Sigmoid colon (tissue), 7 donors: ENCODE data around the gene DAPL1. TPM values are rescaled to one million over a fixed set of nuclear protein-coding genes. Genes with fewer than 3 reads are reported as not detected.
A peak's percentile ranks its signal among the peaks of the same experiment; 100 is the strongest.

ENCODE experiments used
- DNase-seq: peaks from one replicate; pipeline ENCODE4 v3.0.0-alpha.2; 2019
- H3K27ac ChIP-seq, 4 donors: fragments of 200-600 bp; sonication (generic); one replicate each; pipeline ENCODE4 v1.5.1; 2016 to 2019; ENCODE audit warnings: mild to moderate bottlenecking in 1 of 4
- H3K27me3 ChIP-seq, 3 donors: fragments of 200-600 bp; sonication (generic); one replicate each; pipeline ENCODE4 v1.5.1; 2019; ENCODE audit warnings: mild to moderate bottlenecking in 1 of 3
- H3K36me3 ChIP-seq, 4 donors: fragments of 200-600 bp; sonication (generic); one replicate each; pipeline ENCODE4 v1.5.1; 2016 to 2019
- H3K4me1 ChIP-seq, 4 donors: fragments of 200-600 bp; sonication (generic); one replicate each; pipeline ENCODE4 v1.5.1; 2017 to 2019
- H3K4me3 ChIP-seq, 4 donors: fragments of 200-600 bp; sonication (generic); one replicate each; pipeline ENCODE4 v1.5.1; 2017 to 2019; ENCODE audit warnings: mild to moderate bottlenecking in 2 of 4, moderate library complexity in 1 of 4
- H3K9me3 ChIP-seq, 4 donors: fragments of 200-600 bp in 3 of 4; sonication (generic) in 3 of 4; one replicate each; pipeline versions ENCODE4 v1.5.1 to v1.6.1; 2013 to 2019
- EP300 ChIP-seq, 4 donors: sonication (generic); formaldehyde crosslinking; IDR thresholded peaks; one replicate each; pipeline ENCODE4 v1.6.1; 2017; ENCODE audit warnings: antibody characterized with exemption in 4 of 4
- POLR2A ChIP-seq, 2 donors: fragments of 450-650 bp; IDR thresholded peaks; one replicate each; pipeline ENCODE4 v1.6.1; 2016; ENCODE audit warnings: antibody characterized with exemption in 2 of 2, mild to moderate bottlenecking in 2 of 2, moderate library complexity in 2 of 2
- POLR2AphosphoS5 ChIP-seq, 4 donors: sonication (generic); formaldehyde crosslinking; IDR thresholded peaks; one replicate each; pipeline ENCODE4 v1.6.1; 2017; ENCODE audit warnings: antibody characterized with exemption in 4 of 4
- WGBS, 2 donors: extraction: QIAGEN DNeasy Blood & Tissue Kit; methylation state at CpG; one replicate each; pipeline ENCODE4 v1.1.7; 2013; 5-methylcytosine and 5-hydroxymethylcytosine counted together
- intact Hi-C: fragments of 100-400 bp; cut with DNase I; formaldehyde crosslinking; loops from one replicate; pipeline ENCODE4 v1.15.1; 2023
- polyA plus RNA-seq, 3 donors: library from polyadenylated mRNA; stranded (reverse); fragments of 200-250 nt; gene quantifications; one replicate each; pipeline ENCODE4 v1.2.3, GENCODE V29; 2013
- total RNA-seq, 4 donors: library from RNA; depleted of rRNA; stranded (reverse); fragments of >200 nt; gene quantifications; one replicate each; pipeline ENCODE4 v1.1.0, GENCODE V29; 2016
- TF ChIP-seq, protein P1 (sequence below), 4 experiments: fragments of 450-650 bp in 3 of 4; fragments of 200-600 bp in 1 of 4; IDR thresholded peaks; one replicate each; pipeline ENCODE4 v1.5.1; 2016 to 2019; ENCODE audit warnings: antibody characterized with exemption in 4 of 4, mild to moderate bottlenecking in 3 of 4, moderate library complexity in 2 of 4
- donor health status: healthy with polysubstance abuse.
- donor health status: Bipolar disorder and iron deficiency.
- donor health status: healthy.

The DAPL1 gene
- total and polyA plus RNA-seq, 7 donors = 1.2 to 6.0 (median 4.1) TPM; not detected in 2

- no peak for DNase-seq
- Histone ChIP-seq H3K27ac (no peak overlapping the region), H3K4me1 (peaks cover 0 to 12% (median 12%) of the 10 kb centered on the region in 4 donors), H3K36me3 (no peaks in the 10 kb centered on the region), H3K4me3 (no peak overlapping the region), H3K27me3 (no peaks in the 10 kb centered on the region), H3K9me3 (no peaks in the 10 kb centered on the region)
- intact Hi-C loops = no loop called here
- 85 to 93% methylated on average over 4 of the region's 4 CpGs for WGBS, 2 donors
- TF ChIP-seq POLR2A (IDR thresholded peaks at IDR 0.05) (no peak), POLR2AphosphoS5 (IDR thresholded peaks at IDR 0.05) (no peak), EP300 (IDR thresholded peaks at IDR 0.05) (no peak)
- TF ChIP-seq, protein P1, sequence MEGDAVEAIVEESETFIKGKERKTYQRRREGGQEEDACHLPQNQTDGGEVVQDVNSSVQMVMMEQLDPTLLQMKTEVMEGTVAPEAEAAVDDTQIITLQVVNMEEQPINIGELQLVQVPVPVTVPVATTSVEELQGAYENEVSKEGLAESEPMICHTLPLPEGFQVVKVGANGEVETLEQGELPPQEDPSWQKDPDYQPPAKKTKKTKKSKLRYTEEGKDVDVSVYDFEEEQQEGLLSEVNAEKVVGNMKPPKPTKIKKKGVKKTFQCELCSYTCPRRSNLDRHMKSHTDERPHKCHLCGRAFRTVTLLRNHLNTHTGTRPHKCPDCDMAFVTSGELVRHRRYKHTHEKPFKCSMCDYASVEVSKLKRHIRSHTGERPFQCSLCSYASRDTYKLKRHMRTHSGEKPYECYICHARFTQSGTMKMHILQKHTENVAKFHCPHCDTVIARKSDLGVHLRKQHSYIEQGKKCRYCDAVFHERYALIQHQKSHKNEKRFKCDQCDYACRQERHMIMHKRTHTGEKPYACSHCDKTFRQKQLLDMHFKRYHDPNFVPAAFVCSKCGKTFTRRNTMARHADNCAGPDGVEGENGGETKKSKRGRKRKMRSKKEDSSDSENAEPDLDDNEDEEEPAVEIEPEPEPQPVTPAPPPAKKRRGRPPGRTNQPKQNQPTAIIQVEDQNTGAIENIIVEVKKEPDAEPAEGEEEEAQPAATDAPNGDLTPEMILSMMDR (IDR thresholded peaks at IDR 0.05) = no peak
Observed at GRCh38 chr2:158830201-158830600, 35.1 kb downstream of the DAPL1 start.

- Histone ChIP-seq H3K9me3 (no peaks in the 10 kb centered on the region), H3K4me3 (no peak overlapping the region), H3K27ac (no peak overlapping the region), H3K4me1 (no peaks in the 10 kb centered on the region), H3K27me3 (no peaks in the 10 kb centered on the region), H3K36me3 (no peaks in the 10 kb centered on the region)
- intact Hi-C loops = no loop called here
- WGBS, 2 donors = 89 to 91% methylated on average over 3 of the region's 3 CpGs
- no peak for DNase-seq
- TF ChIP-seq POLR2AphosphoS5 (IDR thresholded peaks at IDR 0.05) (no peak), POLR2A (IDR thresholded peaks at IDR 0.05) (no peak), EP300 (IDR thresholded peaks at IDR 0.05) (no peak)
- TF ChIP-seq, protein P1 (IDR thresholded peaks at IDR 0.05) = no peak
Observed at GRCh38 chr2:158835431-158835830, 40.3 kb downstream of the DAPL1 start.

DNA sequence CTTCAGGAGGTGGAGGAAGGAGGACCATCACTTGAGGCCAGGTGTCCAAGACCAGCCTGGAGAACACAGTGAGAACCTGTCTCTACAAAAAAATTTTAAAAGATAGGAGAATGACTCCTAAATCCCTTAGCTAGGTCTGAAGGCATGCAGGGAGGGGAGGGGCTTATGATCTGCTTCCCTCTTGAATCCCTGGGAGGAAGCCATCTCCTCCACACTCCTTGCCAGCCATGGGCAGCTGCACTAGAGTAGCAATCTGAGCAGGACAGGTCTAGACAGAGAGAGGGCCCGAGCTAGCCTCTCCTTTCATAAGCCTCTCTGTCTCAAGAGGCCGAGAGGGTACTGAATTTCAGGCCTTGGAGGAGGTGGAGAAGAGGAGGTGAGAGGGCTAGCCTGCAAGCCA, 42.5 kb downstream of the DAPL1 start:
- WGBS, 2 donors = 83 to 85% methylated on average over 2 of the region's 2 CpGs
- Histone ChIP-seq H3K9me3 (no peaks in the 10 kb centered on the region), H3K4me3 (no peak overlapping the region), H3K4me1 (peaks cover 0 to 12% (median 7%) of the 10 kb centered on the region in 4 donors), H3K36me3 (no peaks in the 10 kb centered on the region), H3K27ac (no peak overlapping the region), H3K27me3 (no peaks in the 10 kb centered on the region)
- intact Hi-C loops = no loop called here
- no peak for TF ChIP-seq POLR2A (IDR thresholded peaks at IDR 0.05)
- TF ChIP-seq POLR2AphosphoS5 (IDR thresholded peaks at IDR 0.05) = no peak
- TF ChIP-seq EP300 (IDR thresholded peaks at IDR 0.05) = no peak
- TF ChIP-seq, protein P1 (IDR thresholded peaks at IDR 0.05) = no peak
- DNase-seq = no peak

DNA sequence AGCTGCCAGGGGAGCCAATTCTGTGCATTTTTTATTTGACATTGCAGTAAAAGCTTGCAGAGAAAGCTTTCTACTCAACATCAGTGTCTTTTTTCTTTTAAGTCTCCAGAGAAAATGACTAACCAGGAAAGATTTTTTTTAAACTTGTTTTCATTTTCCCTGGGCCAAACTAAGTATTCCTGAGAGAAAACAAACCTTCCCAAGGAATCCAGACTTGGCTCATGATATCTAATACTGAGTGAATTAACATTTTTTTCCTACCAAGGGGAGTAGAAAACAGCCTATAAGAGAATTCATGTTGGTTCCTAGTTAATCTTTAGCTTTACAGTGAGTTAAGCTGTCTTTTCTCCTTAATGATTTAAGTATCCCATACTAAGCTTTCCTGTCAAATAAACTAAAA, 46.7 kb downstream of the DAPL1 start:
- H3K27ac ChIP-seq = peak overlapping the region in 1 of 4 donors; percentile 17

More for the DNA sequence above, 46.7 kb downstream of the DAPL1 start:
- Histone ChIP-seq H3K4me1 (peaks cover 0 to 19% (median 8%) of the 10 kb centered on the region in 4 donors), H3K9me3 (no peaks in the 10 kb centered on the region), H3K27me3 (no peaks in the 10 kb centered on the region), H3K4me3 (no peak overlapping the region), H3K36me3 (no peaks in the 10 kb centered on the region)
- intact Hi-C loops = no loop called here
- TF ChIP-seq EP300 (IDR thresholded peaks at IDR 0.05) (no peak), POLR2AphosphoS5 (IDR thresholded peaks at IDR 0.05) (no peak), POLR2A (IDR thresholded peaks at IDR 0.05) (no peak)
- TF ChIP-seq, protein P1 (IDR thresholded peaks at IDR 0.05) = no peak
- DNase-seq = no peak
